H9 (cell line): ENCODE results near the gene ADAMTSL3. TPM values are rescaled to one million over a fixed set of nuclear protein-coding genes. Genes with fewer than 3 reads are reported as not detected.

ENCODE experiments used
- DNase-seq: peaks from one replicate; pipeline ENCODE4 v3.0.0-alpha.2; 2017
- H2AFZ ChIP-seq: one replicate; pipeline ENCODE4 v1.6.1; 2013; ENCODE audit warnings: mild to moderate bottlenecking, low read length, control low read depth, moderate library complexity
- H2AK5ac ChIP-seq: 2 replicates; pipeline ENCODE4 v1.6.1; 2013; ENCODE audit warnings: low read length, control low read depth, mixed read lengths; ENCODE audit not compliant: insufficient read length
- H2BK120ac ChIP-seq: one replicate; pipeline ENCODE4 v1.6.1; 2013; ENCODE audit warnings: low read depth, mild to moderate bottlenecking, low read length, control low read depth, inconsistent platforms; ENCODE audit not compliant: poor library complexity, severe bottlenecking
- H2BK12ac ChIP-seq: 2 replicates; pipeline ENCODE4 v1.6.1; 2013; ENCODE audit warnings: low read length, control low read depth, mixed read lengths, low read depth; ENCODE audit not compliant: insufficient read length
- H2BK15ac ChIP-seq: 2 replicates; pipeline ENCODE4 v1.6.1; 2013; ENCODE audit warnings: low read depth, low read length, control low read depth
- H2BK20ac ChIP-seq: one replicate; pipeline ENCODE4 v1.6.1; 2013; ENCODE audit warnings: low read depth, mild to moderate bottlenecking, low read length, control low read depth, inconsistent platforms; ENCODE audit not compliant: poor library complexity, severe bottlenecking
- H2BK5ac ChIP-seq: 2 replicates; pipeline ENCODE4 v1.6.1; 2013; ENCODE audit warnings: low read length, control low read depth, mixed read lengths; ENCODE audit not compliant: insufficient read length
- H3K14ac ChIP-seq: 2 replicates; pipeline ENCODE4 v1.6.1; 2013; ENCODE audit warnings: low read length, control low read depth; ENCODE audit not compliant: insufficient read depth
- H3K18ac ChIP-seq: 2 replicates; pipeline ENCODE4 v1.6.1; 2013; ENCODE audit warnings: low read depth, mild to moderate bottlenecking, mixed read lengths, low read length, control low read depth; ENCODE audit not compliant: insufficient read length
- H3K23ac ChIP-seq: 2 replicates; pipeline ENCODE4 v1.6.1; 2013; ENCODE audit warnings: low read length, control low read depth, mixed read lengths, low read depth; ENCODE audit not compliant: insufficient read length
- H3K23me2 ChIP-seq: 2 replicates; pipeline ENCODE4 v1.6.1; 2013; ENCODE audit warnings: low read depth, mild to moderate bottlenecking, mixed read lengths, low read length, control low read depth; ENCODE audit not compliant: insufficient read length, poor library complexity, severe bottlenecking
- H3K27ac ChIP-seq: 2 replicates; pipeline ENCODE4 v1.5.1; 2013; ENCODE audit warnings: low read length, control low read depth, mixed read lengths, low read depth; ENCODE audit not compliant: insufficient read length
- H3K27me3 ChIP-seq: 2 replicates; pipeline ENCODE4 v1.6.1; 2013; ENCODE audit warnings: low read length, control low read depth, inconsistent platforms; ENCODE audit not compliant: insufficient read depth
- H3K4ac ChIP-seq: 2 replicates; pipeline ENCODE4 v1.6.1; 2013; ENCODE audit warnings: low read depth, mild to moderate bottlenecking, control low read depth, inconsistent platforms, low read length, moderate library complexity
- H3K4me1 ChIP-seq: 2 replicates; pipeline ENCODE4 v1.6.1; 2013; ENCODE audit warnings: low read length, control low read depth, inconsistent platforms; ENCODE audit not compliant: insufficient read depth
- H3K4me2 ChIP-seq: 2 replicates; pipeline ENCODE4 v1.6.1; 2013; ENCODE audit warnings: low read length, control low read depth, mixed read lengths; ENCODE audit not compliant: insufficient read length, insufficient read depth
- H3K56ac ChIP-seq: 2 replicates; pipeline ENCODE4 v1.6.1; 2013; ENCODE audit warnings: low read depth, mild to moderate bottlenecking, mixed read lengths, low read length, control low read depth; ENCODE audit not compliant: insufficient read length
- H3K79me1 ChIP-seq: 2 replicates; pipeline ENCODE4 v1.6.1; 2013; ENCODE audit warnings: low read depth, mild to moderate bottlenecking, moderate library complexity, low read length, control low read depth, inconsistent platforms; ENCODE audit not compliant: insufficient read depth, poor library complexity, severe bottlenecking
- H3K79me2 ChIP-seq: 2 replicates; pipeline ENCODE4 v1.6.1; 2013; ENCODE audit warnings: low read length, control low read depth, inconsistent platforms; ENCODE audit not compliant: insufficient read depth
- H3K9ac ChIP-seq: 2 replicates; pipeline ENCODE4 v1.6.1; 2013; ENCODE audit warnings: low read length, control low read depth, mixed read lengths; ENCODE audit not compliant: insufficient read length; ENCODE audit errors: extremely low read depth
- H3K9me3 ChIP-seq: one replicate; pipeline ENCODE4 v1.6.1; 2013; ENCODE audit warnings: low read depth, low read length, inconsistent platforms; ENCODE audit not compliant: control insufficient read depth
- H3T11ph ChIP-seq: one replicate; pipeline ENCODE4 v1.6.1; 2013; ENCODE audit warnings: mild to moderate bottlenecking, low read length, control low read depth, inconsistent platforms
- H4K20me1 ChIP-seq: one replicate; pipeline ENCODE4 v1.6.1; 2013; ENCODE audit not compliant: control insufficient read depth, insufficient read length, insufficient read depth
- H4K5ac ChIP-seq: 2 replicates; pipeline ENCODE4 v1.6.1; 2013; ENCODE audit warnings: low read depth, mild to moderate bottlenecking, mixed read lengths, low read length, control low read depth; ENCODE audit not compliant: insufficient read length
- H4K8ac ChIP-seq: replicated peaks from 2 replicates; pipeline ENCODE4 v1.6.1; 2013; ENCODE audit warnings: low read length, control low read depth, mixed read lengths, low read depth; ENCODE audit not compliant: insufficient read length
- H4K91ac ChIP-seq: 2 replicates; pipeline ENCODE4 v1.6.1; 2013; ENCODE audit warnings: low read depth, mild to moderate bottlenecking, moderate library complexity, mixed read lengths, low read length, control low read depth; ENCODE audit not compliant: insufficient read length
- H3K27ac Mint-ChIP-seq, 3 experiments: 2 replicates in 2 of 3; 3 replicates in 1 of 3; pipeline ENCODE4 v1.8.0; 2020 to 2021; ENCODE audit warnings: mixed read lengths in 3 of 3, mild to moderate bottlenecking in 1 of 3, moderate library complexity in 1 of 3
- H3K27me3 Mint-ChIP-seq: 2 replicates; pipeline ENCODE4 v1.8.0; 2021; ENCODE audit warnings: low read depth, mild to moderate bottlenecking, moderate library complexity, mixed read lengths
- H3K36me3 Mint-ChIP-seq, 3 experiments: 2 replicates in 2 of 3; 3 replicates in 1 of 3; pipeline ENCODE4 v1.8.0; 2020 to 2021; ENCODE audit warnings: low read depth in 3 of 3, mixed read lengths in 3 of 3; ENCODE audit not compliant: insufficient read depth in 1 of 3
- H3K4me1 Mint-ChIP-seq, 2 experiments: 2 replicates each; pipeline ENCODE4 v1.8.0; 2020; ENCODE audit warnings: mixed read lengths in 2 of 2
- H3K4me3 Mint-ChIP-seq, 2 experiments: 2 replicates in 1 of 2; 3 replicates in 1 of 2; pipeline ENCODE4 v1.8.0; 2020 to 2021; ENCODE audit warnings: mild to moderate bottlenecking in 2 of 2, mixed read lengths in 2 of 2, moderate library complexity in 1 of 2
- H3K9me3 Mint-ChIP-seq, 2 experiments: 2 replicates in 1 of 2; 3 replicates in 1 of 2; pipeline ENCODE4 v1.8.0; 2020; ENCODE audit warnings: mild to moderate bottlenecking in 2 of 2, mixed read lengths in 2 of 2, moderate library complexity in 1 of 2
- CTCF ChIP-seq: fragments of 200-600 bp; sonication (generic); conservative IDR thresholded peaks from 3 replicates; pipeline ENCODE4 v1.8.0; 2021; ENCODE audit warnings: antibody characterized with exemption, mild to moderate bottlenecking
- WGBS: extraction: QIAGEN DNeasy Blood & Tissue Kit; methylation state at CpG from one replicate; pipeline ENCODE4 v1.1.7; 2013; ENCODE audit warnings: missing lambda C conversion rate, low lambda C conversion rate, mixed read lengths; ENCODE audit not compliant: insufficient read length; ENCODE audit errors: extremely low coverage; 5-methylcytosine and 5-hydroxymethylcytosine counted together
- total RNA-seq: library from RNA; stranded (reverse); gene quantifications from 2 replicates; pipeline ENCODE4 v1.2.1, GENCODE V29; 2021

Gene ADAMTSL3
- total RNA-seq, 1 experiment from 2014 or later = 0.39 TPM

DNA sequence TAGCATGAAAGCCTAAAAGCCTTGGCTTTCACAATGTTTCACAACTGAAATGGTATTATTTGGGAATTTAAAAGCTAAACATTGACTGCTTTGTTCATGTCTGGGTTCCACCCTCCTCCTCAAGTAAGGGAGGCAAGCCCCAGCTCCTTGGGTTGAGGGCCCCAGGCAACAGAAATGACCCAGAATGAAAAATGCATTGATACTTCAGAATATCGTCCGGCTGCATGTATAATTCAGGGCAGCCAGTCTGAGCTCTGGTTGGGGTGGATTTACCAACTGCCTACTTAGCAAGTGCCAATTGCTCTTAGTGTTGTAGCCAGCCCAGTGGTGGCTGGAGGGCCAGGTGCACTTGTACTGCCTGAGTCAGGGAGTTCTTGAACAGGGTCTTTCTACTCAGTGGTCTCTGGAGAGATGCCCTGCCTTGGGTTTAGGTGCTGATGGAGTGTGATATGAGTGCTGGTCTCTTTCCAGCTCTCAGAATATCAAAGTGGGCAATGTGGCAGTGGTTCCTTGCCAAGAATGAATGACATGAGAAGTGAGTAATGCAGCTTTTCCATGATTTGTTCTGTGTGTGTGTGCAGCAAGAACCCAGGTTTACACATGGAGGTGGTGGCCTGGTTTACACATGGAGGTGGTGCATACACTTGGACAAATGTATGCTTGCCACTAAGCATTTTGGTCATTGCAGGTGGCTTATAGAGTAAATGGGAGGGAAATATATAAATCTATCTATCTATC, 40.9 kb upstream of the ADAMTSL3 start:
- Histone ChIP-seq H2AK5ac (no peak overlapping the region), H4K91ac (no peak overlapping the region), H3K4me1 (no peaks in the 10 kb centered on the region), H3K23me2 (no peaks in the 10 kb centered on the region), H3K27me3 (no peaks in the 10 kb centered on the region), H4K20me1 (no peaks in the 10 kb centered on the region), H3K18ac (no peak overlapping the region), H3K79me2 (no peaks in the 10 kb centered on the region), H3T11ph (no peak overlapping the region), H2AFZ (no peak overlapping the region), H3K9me3 (no peaks in the 10 kb centered on the region), H2BK120ac (no peak overlapping the region), H3K4ac (no peak overlapping the region), H2BK20ac (no peak overlapping the region), H4K5ac (no peak overlapping the region), H2BK12ac (no peak overlapping the region), H3K4me2 (no peak overlapping the region), H3K23ac (no peak overlapping the region), H3K14ac (no peak overlapping the region), H3K79me1 (no peaks in the 10 kb centered on the region), H2BK5ac (no peak overlapping the region), H3K27ac (no peak overlapping the region), H2BK15ac (no peak overlapping the region), H3K56ac (no peak overlapping the region), H3K9ac (no peak overlapping the region), H4K8ac (no peak overlapping the region)
- WGBS = no CpG with 5 or more reads among the region's 2 CpGs
- no peaks in the 10 kb centered on the region for H3K9me3 Mint-ChIP-seq
- no peaks in the 10 kb centered on the region for H3K27me3 Mint-ChIP-seq
- 0 out of 7 replicates have a peak, but pooled peaks cover 0 to 2% (median 0%) of the 10 kb centered on the region in 3 experiments for H3K36me3 Mint-ChIP-seq
- H3K4me1 Mint-ChIP-seq = no peaks in the 10 kb centered on the region
- H3K4me3 Mint-ChIP-seq = no peak overlapping the region
- DNase-seq = no peak
- H3K27ac Mint-ChIP-seq = no peak overlapping the region
- TF ChIP-seq CTCF = no peak
